Loucy (cell line): Measurements from ENCODE around the gene CDK13.

Experiments used
- H2AFZ ChIP-seq: fragments of 200-600 bp; sonication (generic); 2 replicates; pipeline ENCODE4 v1.6.0; 2016; ENCODE audit warnings: antibody characterized with exemption, mild to moderate bottlenecking, low read length, moderate library complexity
- H3F3A ChIP-seq: fragments of 200-600 bp; 2 replicates; pipeline ENCODE4 v1.6.0; 2016; ENCODE audit warnings: antibody characterized with exemption, low read depth, mild to moderate bottlenecking
- H3K27me3 ChIP-seq: fragments of 200-600 bp; sonication (generic); 2 replicates; pipeline ENCODE4 v1.6.1; 2014; ENCODE audit warnings: low read length, mild to moderate bottlenecking; ENCODE audit not compliant: insufficient read depth, poor library complexity, severe bottlenecking
- H3K36me3 ChIP-seq: fragments of 200-600 bp; sonication (generic); 2 replicates; pipeline ENCODE4 v1.6.1; 2016; ENCODE audit warnings: low read length; ENCODE audit not compliant: insufficient read depth
- H3K4me1 ChIP-seq: fragments of 200-600 bp; sonication (generic); 2 replicates; pipeline ENCODE4 v1.5.1; 2014; ENCODE audit warnings: low read length, mild to moderate bottlenecking; ENCODE audit not compliant: insufficient read depth, poor library complexity, severe bottlenecking
- H3K4me2 ChIP-seq: fragments of 200-600 bp; sonication (generic); 2 replicates; pipeline ENCODE4 v1.6.0; 2014; ENCODE audit warnings: antibody characterized with exemption, low read length, low read depth, mild to moderate bottlenecking; ENCODE audit not compliant: poor library complexity, severe bottlenecking
- H3K4me3 ChIP-seq: fragments of 200-600 bp; sonication (generic); 2 replicates; pipeline ENCODE4 v1.5.1; 2014; ENCODE audit warnings: low read length, mild to moderate bottlenecking, mixed read lengths; ENCODE audit not compliant: poor library complexity, severe bottlenecking
- H3K79me2 ChIP-seq: fragments of 200-600 bp; sonication (generic); 2 replicates; pipeline ENCODE4 v1.6.1; 2014; ENCODE audit warnings: low read length; ENCODE audit not compliant: insufficient read depth
- H3K9ac ChIP-seq: fragments of 200-600 bp; sonication (generic); 2 replicates; pipeline ENCODE4 v1.6.0; 2014; ENCODE audit warnings: mild to moderate bottlenecking, low read depth, low read length, moderate library complexity; ENCODE audit not compliant: poor library complexity, severe bottlenecking
- H3K9me2 ChIP-seq: fragments of 200-600 bp; sonication (generic); replicated peaks from 2 replicates; pipeline ENCODE4 v1.6.1; 2016; ENCODE audit warnings: low read depth, low read length, mixed read lengths
- H3K9me3 ChIP-seq: fragments of 200-600 bp; sonication (generic); 2 replicates; pipeline ENCODE4 v1.6.1; 2014; ENCODE audit warnings: mild to moderate bottlenecking, antibody characterized with exemption, low read length, low read depth; ENCODE audit not compliant: insufficient read depth
- H4K20me1 ChIP-seq: fragments of 200-600 bp; sonication (generic); 2 replicates; pipeline ENCODE4 v1.6.0; 2014; ENCODE audit warnings: antibody characterized with exemption, low read length, mild to moderate bottlenecking; ENCODE audit not compliant: insufficient read depth, poor library complexity, severe bottlenecking
- CTCF ChIP-seq: fragments of 200-600 bp; sonication (generic); conservative IDR thresholded peaks from 2 replicates; pipeline ENCODE4 v1.5.1; 2014; ENCODE audit warnings: mild to moderate bottlenecking, antibody characterized with exemption, low read length
- EZH2phosphoT487 ChIP-seq: fragments of 200-600 bp; IDR thresholded peaks from 2 replicates; pipeline ENCODE4 v1.6.1; 2018; ENCODE audit warnings: antibody characterized with exemption, mild to moderate bottlenecking, moderate library complexity, borderline replicate concordance

CDK13 gene

GRCh38 chr7:39936761-39937160 is 13.3 kb upstream of the CDK13 start:
- TF ChIP-seq CTCF (no peak), EZH2phosphoT487 (no peak)
- no peaks in the 10 kb centered on the region for H3K79me2 ChIP-seq
- no peak overlapping the region for H3K4me2 ChIP-seq
- H3K4me1 ChIP-seq, result no peaks in the 10 kb centered on the region
- no peaks in the 10 kb centered on the region for H3F3A ChIP-seq
- H3K9me2 ChIP-seq, result no peaks in the 10 kb centered on the region
- no peaks in the 10 kb centered on the region for H4K20me1 ChIP-seq
- no peak overlapping the region for H3K9ac ChIP-seq
- H3K36me3 ChIP-seq, result no peaks in the 10 kb centered on the region
- no peak overlapping the region for H2AFZ ChIP-seq
- no peak overlapping the region for H3K4me3 ChIP-seq
- H3K27me3 ChIP-seq, result no peaks in the 10 kb centered on the region
- H3K9me3 ChIP-seq, result no peaks in the 10 kb centered on the region

GRCh38 chr7:39937366-39938153 is 12.5 kb upstream of the CDK13 start:
- Histone ChIP-seq H3F3A (no peaks in the 10 kb centered on the region), H3K27me3 (no peaks in the 10 kb centered on the region), H3K4me3 (no peak overlapping the region), H3K4me2 (no peak overlapping the region), H2AFZ (no peak overlapping the region), H3K9me3 (no peaks in the 10 kb centered on the region), H3K9ac (no peak overlapping the region), H3K79me2 (no peaks in the 10 kb centered on the region), H4K20me1 (no peaks in the 10 kb centered on the region), H3K9me2 (no peaks in the 10 kb centered on the region), H3K4me1 (no peaks in the 10 kb centered on the region), H3K36me3 (no peaks in the 10 kb centered on the region)
- TF ChIP-seq CTCF (no peak), EZH2phosphoT487 (no peak)

GRCh38 chr7:39942883-39943282 is 7.2 kb upstream of the CDK13 start:
- Histone ChIP-seq H3K4me2 (no peak overlapping the region), H2AFZ (no peak overlapping the region), H4K20me1 (no peaks in the 10 kb centered on the region), H3K79me2 (no peaks in the 10 kb centered on the region), H3K9me2 (no peaks in the 10 kb centered on the region), H3K9me3 (no peaks in the 10 kb centered on the region), H3F3A (no peaks in the 10 kb centered on the region), H3K27me3 (no peaks in the 10 kb centered on the region), H3K4me3 (no peak overlapping the region), H3K9ac (no peak overlapping the region), H3K36me3 (no peaks in the 10 kb centered on the region), H3K4me1 (peaks cover under 1% of the 10 kb centered on the region)
- no peak for TF ChIP-seq EZH2phosphoT487
- no peak for TF ChIP-seq CTCF
